Measurements from ENCODE around the gene MEST. TPM values are rescaled to one million over a fixed set of nuclear protein-coding genes. Genes with fewer than 3 reads are reported as not detected.

The MEST gene
- total and polyA plus RNA-seq, 8 donors: 17.0 to 56.4 (median 26.8) TPM

- 55 to 63% methylated on average over 7 of the region's 7 CpGs for WGBS, 2 donors
Measured at GRCh38 chr7:130488392-130489139, 3.3 kb upstream of the MEST start.

DNA sequence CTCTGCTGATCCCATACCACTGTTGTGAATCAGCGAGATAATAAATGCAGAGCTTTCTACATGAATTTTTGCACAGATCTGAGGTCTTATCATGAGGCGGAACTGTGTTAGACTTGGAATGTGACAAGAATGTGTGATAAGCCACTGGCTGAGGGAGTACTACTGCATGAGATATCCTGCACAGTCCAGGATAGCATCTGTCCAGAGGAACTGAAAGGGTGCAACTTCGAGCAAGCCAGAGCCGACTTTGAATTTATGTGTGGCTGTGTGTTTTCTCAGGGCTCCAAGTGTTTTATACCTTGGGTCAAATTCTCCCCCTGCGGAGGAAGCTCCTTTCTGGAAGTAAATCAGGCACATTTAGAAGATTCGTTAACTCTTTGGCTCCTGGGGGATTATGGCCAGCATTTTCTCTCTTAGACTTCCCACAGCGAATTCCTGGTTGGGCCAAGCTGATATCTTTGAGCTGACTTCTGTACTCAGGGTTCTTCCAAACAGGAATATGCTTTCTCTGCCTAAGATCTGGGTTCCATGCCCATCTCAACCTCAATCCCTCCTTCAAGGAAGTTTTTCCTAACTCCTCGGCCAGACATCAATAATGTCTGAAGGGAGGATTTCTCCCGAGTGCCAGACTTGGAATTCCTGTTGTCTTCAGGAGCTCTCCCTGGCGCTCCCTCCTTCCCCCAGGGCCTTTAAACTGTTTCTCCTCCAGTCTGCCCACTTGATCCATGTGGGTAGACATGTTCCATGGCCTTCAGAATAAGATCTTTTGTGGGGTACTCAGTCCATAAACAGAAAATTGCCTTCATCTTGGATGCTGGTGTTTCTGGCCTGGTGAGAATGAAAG lies 2.5 kb upstream of the MEST start:
- TF ChIP-seq, protein P1, sequence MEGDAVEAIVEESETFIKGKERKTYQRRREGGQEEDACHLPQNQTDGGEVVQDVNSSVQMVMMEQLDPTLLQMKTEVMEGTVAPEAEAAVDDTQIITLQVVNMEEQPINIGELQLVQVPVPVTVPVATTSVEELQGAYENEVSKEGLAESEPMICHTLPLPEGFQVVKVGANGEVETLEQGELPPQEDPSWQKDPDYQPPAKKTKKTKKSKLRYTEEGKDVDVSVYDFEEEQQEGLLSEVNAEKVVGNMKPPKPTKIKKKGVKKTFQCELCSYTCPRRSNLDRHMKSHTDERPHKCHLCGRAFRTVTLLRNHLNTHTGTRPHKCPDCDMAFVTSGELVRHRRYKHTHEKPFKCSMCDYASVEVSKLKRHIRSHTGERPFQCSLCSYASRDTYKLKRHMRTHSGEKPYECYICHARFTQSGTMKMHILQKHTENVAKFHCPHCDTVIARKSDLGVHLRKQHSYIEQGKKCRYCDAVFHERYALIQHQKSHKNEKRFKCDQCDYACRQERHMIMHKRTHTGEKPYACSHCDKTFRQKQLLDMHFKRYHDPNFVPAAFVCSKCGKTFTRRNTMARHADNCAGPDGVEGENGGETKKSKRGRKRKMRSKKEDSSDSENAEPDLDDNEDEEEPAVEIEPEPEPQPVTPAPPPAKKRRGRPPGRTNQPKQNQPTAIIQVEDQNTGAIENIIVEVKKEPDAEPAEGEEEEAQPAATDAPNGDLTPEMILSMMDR (IDR thresholded peaks at IDR 0.05): no peak
- H3K9me3 ChIP-seq: no peaks in the 10 kb centered on the region
- peak overlapping the region in 1 of 4 donors; percentile 3 for H3K27ac ChIP-seq
- ATAC-seq (no peak), FAIRE-seq (no peak), DNase-seq (no peak)
- no peaks in the 10 kb centered on the region for H3K36me3 ChIP-seq
- H3K27me3 ChIP-seq: no peaks in the 10 kb centered on the region
- H3K4me1 ChIP-seq: peaks cover 4 to 40% (median 9%) of the 10 kb centered on the region in 3 donors
- H3K4me3 ChIP-seq: no peak overlapping the region
- intact Hi-C loops (cut with DNase I): no loop called here
- WGBS, 2 donors: 53 to 57% methylated on average over 10 of the region's 10 CpGs

More at GRCh38 chr7:130488392-130489139, 3.3 kb upstream of the MEST start:
- Histone ChIP-seq H3K4me1 (peaks cover 0 to 39% (median 1%) of the 10 kb centered on the region in 3 donors), H3K27me3 (no peaks in the 10 kb centered on the region), H3K9me3 (no peaks in the 10 kb centered on the region), H3K27ac (peak overlapping the region in 1 of 4 donors; percentile 22), H3K4me3 (no peak overlapping the region), H3K36me3 (no peaks in the 10 kb centered on the region)
- no peak for FAIRE-seq
- no peak for ATAC-seq
- intact Hi-C loops (cut with DNase I): no loop called here
- DNase-seq: no peak
- TF ChIP-seq, protein P1 (IDR thresholded peaks at IDR 0.05): no peak

DNA sequence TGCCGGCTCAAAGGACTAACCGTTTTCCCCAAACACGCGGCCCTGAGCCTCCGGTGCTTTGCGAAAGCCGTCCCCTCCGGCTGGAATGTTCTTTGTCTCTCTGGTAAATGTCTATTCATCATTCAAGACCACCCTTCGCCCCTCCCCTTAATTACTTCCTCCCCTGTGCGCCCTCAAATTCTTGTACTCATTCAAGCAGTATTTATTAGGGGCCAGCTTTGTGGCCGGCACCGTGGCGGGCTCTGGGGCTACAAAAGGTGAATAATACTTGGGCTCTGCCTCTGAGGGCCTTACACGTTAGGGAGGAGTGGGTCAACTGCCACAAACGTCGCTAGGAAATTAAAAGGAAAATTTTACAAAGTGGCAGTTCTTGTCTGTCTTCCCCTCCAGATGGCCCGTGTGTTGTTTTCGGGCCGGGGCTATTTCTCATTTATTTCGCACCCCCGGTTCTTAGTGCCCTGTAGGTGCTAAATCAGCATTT lies 1.5 kb upstream of the MEST start:
- intact Hi-C loops (cut with DNase I): no loop called here
- DNase-seq (no peak), FAIRE-seq (no peak), ATAC-seq (no peak)
- Histone ChIP-seq H3K27me3 (no peaks in the 10 kb centered on the region), H3K36me3 (no peaks in the 10 kb centered on the region), H3K4me3 (peak overlapping the region in 2 of 4 donors; percentile 40 to 48), H3K9me3 (no peaks in the 10 kb centered on the region), H3K4me1 (peaks cover 4 to 41% (median 12%) of the 10 kb centered on the region in 3 donors), H3K27ac (no peak overlapping the region)
- TF ChIP-seq, protein P1 (IDR thresholded peaks at IDR 0.05): no peak
- WGBS, 2 donors: 78 to 85% methylated on average over 21 of the region's 21 CpGs

- intact Hi-C loops (cut with DNase I): no loop called here
- 54 to 58% methylated on average over 62 of the region's 62 CpGs for WGBS, 2 donors
- Histone ChIP-seq H3K4me1 (peaks cover 4 to 41% (median 12%) of the 10 kb centered on the region in 3 donors), H3K4me3 (peak overlapping the region in 3 of 4 donors; percentile 18 to 48 (median 40)), H3K27me3 (no peaks in the 10 kb centered on the region), H3K36me3 (no peaks in the 10 kb centered on the region), H3K9me3 (no peaks in the 10 kb centered on the region), H3K27ac (peak overlapping the region in 2 of 4 donors; percentile 15 to 37)
- ATAC-seq (peak; percentile 19 to 49 (median 35)), FAIRE-seq (no peak), DNase-seq (peak in 5 of 6 donors; percentile 18 to 81 (median 47))
- TF ChIP-seq, protein P1 (IDR thresholded peaks at IDR 0.05): peak; percentile 28 to 49 (median 38)
Measured at GRCh38 chr7:130490888-130491804, 739 bp upstream of the MEST start.
